IMR-90 (cell line): ENCODE results near the gene AVPR1A. TPM values are rescaled to one million over a fixed set of nuclear protein-coding genes. Genes with fewer than 3 reads are reported as not detected.

Experiments used
- ATAC-seq: fragments of 200-7000 bp; cut with Tn5 transposase; 2 replicates; pipeline ENCODE4 v1.9.1; 2020; ENCODE audit warnings: low read depth, mild to moderate bottlenecking, moderate library complexity
- BruUV-seq: library from RNA; stranded (reverse); fragments of 400-500 nt; replicated peaks from 2 replicates; lab custom pipeline; 2021; lab: Mats Ljungman, UMichigan
- CTCF ChIA-PET: fragments of 300-600 bp; formaldehyde crosslinking; extraction: SDS; loops from one replicate; lab custom pipeline; 2021; ENCODE audit warnings: antibody characterized with exemption; lab: Yijun Ruan, JAX
- POLR2A ChIA-PET: fragments of 300-600 bp; sonication (Branson Sonifier 250); formaldehyde crosslinking; loops from one replicate; lab custom pipeline; 2022; ENCODE audit warnings: antibody characterized with exemption; ENCODE audit not compliant: unreplicated experiment; lab: Charles Lee
- DNase-seq: peaks from one replicate; pipeline ENCODE4 v3.0.0; 2013
- H2AFZ ChIP-seq: replicated peaks from 2 replicates; pipeline ENCODE3; 2013; ENCODE audit warnings: low read length, mild to moderate bottlenecking; ENCODE audit not compliant: poor library complexity
- H2AK5ac ChIP-seq: 2 replicates; pipeline ENCODE4 v1.6.1; 2013; ENCODE audit warnings: low read depth, low read length, inconsistent platforms
- H2AK9ac ChIP-seq: replicated peaks from 2 replicates; pipeline ENCODE3; 2013; ENCODE audit warnings: mild to moderate bottlenecking, low read depth, low read length, moderate library complexity; ENCODE audit not compliant: poor library complexity
- H2BK120ac ChIP-seq: 2 replicates; pipeline ENCODE4 v1.6.1; 2013; ENCODE audit warnings: low read depth, low read length, inconsistent platforms
- H2BK15ac ChIP-seq: 3 replicates; pipeline ENCODE4 v1.6.1; 2013; ENCODE audit warnings: low read depth, low read length, inconsistent platforms
- H2BK20ac ChIP-seq: 2 replicates; pipeline ENCODE4 v1.6.1; 2013; ENCODE audit warnings: low read depth, mild to moderate bottlenecking, inconsistent platforms, low read length, moderate library complexity
- H2BK5ac ChIP-seq: 2 replicates; pipeline ENCODE4 v1.6.1; 2013; ENCODE audit warnings: mild to moderate bottlenecking, low read depth, low read length, inconsistent platforms; ENCODE audit not compliant: poor library complexity, severe bottlenecking
- H3K14ac ChIP-seq: replicated peaks from 2 replicates; pipeline ENCODE4 v1.6.1; 2013; ENCODE audit warnings: low read depth, low read length, inconsistent platforms
- H3K18ac ChIP-seq: 2 replicates; pipeline ENCODE4 v1.6.1; 2013; ENCODE audit warnings: low read depth, low read length, control low read depth
- H3K23ac ChIP-seq: 2 replicates; pipeline ENCODE4 v1.6.1; 2013; ENCODE audit warnings: low read depth, low read length, inconsistent platforms
- H3K27ac ChIP-seq: 2 replicates; pipeline ENCODE4 v1.5.1; 2013; ENCODE audit warnings: mild to moderate bottlenecking, control low read depth, low read length; ENCODE audit not compliant: insufficient read depth
- H3K27me3 ChIP-seq: 2 replicates; pipeline ENCODE4 v1.6.1; 2013; ENCODE audit warnings: low read length; ENCODE audit not compliant: control insufficient read depth, insufficient read depth
- H3K36me3 ChIP-seq: 2 replicates; pipeline ENCODE4 v1.6.1; 2013; ENCODE audit warnings: low read length, mixed read lengths; ENCODE audit not compliant: control insufficient read depth, insufficient read depth
- H3K4ac ChIP-seq: 2 replicates; pipeline ENCODE4 v1.6.1; 2013; ENCODE audit warnings: low read depth, low read length, inconsistent platforms
- H3K4me1 ChIP-seq: 2 replicates; pipeline ENCODE4 v1.6.1; 2013; ENCODE audit warnings: low read length, mixed read lengths; ENCODE audit not compliant: control insufficient read depth, insufficient read depth
- H3K4me2 ChIP-seq: 2 replicates; pipeline ENCODE4 v1.6.1; 2013; ENCODE audit warnings: low read depth, mild to moderate bottlenecking, control low read depth, low read length, moderate library complexity
- H3K4me3 ChIP-seq: 2 replicates; pipeline ENCODE4 v1.5.1; 2013; ENCODE audit warnings: low read depth, mild to moderate bottlenecking, control low read depth, low read length, moderate library complexity; ENCODE audit not compliant: insufficient read depth
- H3K56ac ChIP-seq: 2 replicates; pipeline ENCODE4 v1.6.1; 2013; ENCODE audit warnings: low read length, inconsistent platforms; ENCODE audit not compliant: insufficient read depth; ENCODE audit errors: extremely low read depth
- H3K79me1 ChIP-seq, 2 experiments: 2 replicates each; pipeline ENCODE4 v1.6.1; 2013; ENCODE audit warnings: low read length in 2 of 2, inconsistent platforms in 1 of 2, low read depth in 1 of 2
- H3K9ac ChIP-seq: 2 replicates; pipeline ENCODE4 v1.6.1; 2013; ENCODE audit warnings: low read depth, low read length, control low read depth
- H3K9me1 ChIP-seq: 2 replicates; pipeline ENCODE4 v1.6.1; 2013; ENCODE audit warnings: low read length, inconsistent platforms; ENCODE audit not compliant: insufficient read depth
- H3K9me3 ChIP-seq: 2 replicates; pipeline ENCODE4 v1.6.1; 2013; ENCODE audit warnings: low read length; ENCODE audit not compliant: control insufficient read depth, insufficient read depth
- H4K20me1 ChIP-seq: 2 replicates; pipeline ENCODE4 v1.6.1; 2013; ENCODE audit warnings: low read length, inconsistent platforms; ENCODE audit not compliant: insufficient read depth
- H4K5ac ChIP-seq: 2 replicates; pipeline ENCODE4 v1.6.1; 2013; ENCODE audit warnings: mild to moderate bottlenecking, low read depth, low read length, control low read depth
- H4K8ac ChIP-seq, 2 experiments: 2 replicates each; pipeline ENCODE4 v1.6.1; 2013; ENCODE audit warnings: low read depth in 2 of 2, low read length in 2 of 2, control low read depth in 1 of 2, inconsistent platforms in 1 of 2
- H4K91ac ChIP-seq: 2 replicates; pipeline ENCODE4 v1.6.1; 2013; ENCODE audit warnings: low read depth, low read length, inconsistent platforms; ENCODE audit not compliant: insufficient read depth
- BHLHE40 ChIP-seq: fragments of 150-350 bp; IDR thresholded peaks from 2 replicates; pipeline ENCODE4 v1.6.1; 2016; ENCODE audit warnings: mild to moderate bottlenecking, low read depth, low read length
- CEBPB ChIP-seq: IDR thresholded peaks from 2 replicates; pipeline ENCODE4 v1.6.1; 2012; ENCODE audit warnings: low read depth, low read length, improper control_type of control experiment
- CHD1 ChIP-seq: IDR thresholded peaks from 2 replicates; pipeline ENCODE4 v1.6.1; 2012; ENCODE audit warnings: low read depth, low read length, improper control_type of control experiment
- CTCF ChIP-seq: conservative IDR thresholded peaks from 2 replicates; pipeline ENCODE4 v1.5.1; 2012; ENCODE audit warnings: mild to moderate bottlenecking, low read depth, low read length, improper control_type of control experiment
- ELK1 ChIP-seq: fragments of 150-350 bp; IDR thresholded peaks from 2 replicates; pipeline ENCODE4 v1.6.1; 2016; ENCODE audit warnings: low read depth, mild to moderate bottlenecking, low read length, moderate library complexity, borderline replicate concordance
- FOS ChIP-seq: fragments of 150-350 bp; IDR thresholded peaks from 2 replicates; pipeline ENCODE4 v1.6.1; 2016; ENCODE audit warnings: low read depth, low read length
- MAFK ChIP-seq: IDR thresholded peaks from 2 replicates; pipeline ENCODE4 v1.6.1; 2012; ENCODE audit warnings: low read depth, low read length, improper control_type of control experiment
- MAZ ChIP-seq: IDR thresholded peaks from 2 replicates; pipeline ENCODE4 v1.6.1; 2012; ENCODE audit warnings: low read depth, mild to moderate bottlenecking, low read length, improper control_type of control experiment, moderate library complexity, borderline replicate concordance
- MXI1 ChIP-seq: IDR thresholded peaks from 2 replicates; pipeline ENCODE4 v1.6.1; 2012; ENCODE audit warnings: low read depth, mild to moderate bottlenecking, low read length, moderate library complexity, borderline replicate concordance
- NFE2L2 ChIP-seq: fragments of 150-350 bp; IDR thresholded peaks from 2 replicates; pipeline ENCODE4 v1.6.1; 2016; ENCODE audit warnings: low read depth, mild to moderate bottlenecking, low read length
- POLR2A ChIP-seq: IDR thresholded peaks from 2 replicates; pipeline ENCODE4 v1.6.1; 2012; ENCODE audit warnings: mild to moderate bottlenecking, low read depth, low read length
- RAD21 ChIP-seq: IDR thresholded peaks from 2 replicates; pipeline ENCODE4 v1.6.1; 2012; ENCODE audit warnings: low read length, improper control_type of control experiment
- RCOR1 ChIP-seq: IDR thresholded peaks from 2 replicates; pipeline ENCODE4 v1.6.1; 2012; ENCODE audit warnings: mild to moderate bottlenecking, low read length, improper control_type of control experiment; ENCODE audit not compliant: insufficient replicate concordance
- RFX5 ChIP-seq: IDR thresholded peaks from 2 replicates; pipeline ENCODE4 v1.8.0; 2012; ENCODE audit warnings: low read depth, mild to moderate bottlenecking, low read length, moderate library complexity
- SMC3 ChIP-seq: fragments of 150-350 bp; IDR thresholded peaks from 2 replicates; pipeline ENCODE4 v1.6.1; 2016; ENCODE audit warnings: low read depth, mild to moderate bottlenecking, antibody characterized with exemption, low read length, moderate library complexity
- USF2 ChIP-seq: fragments of 150-350 bp; IDR thresholded peaks from 2 replicates; pipeline ENCODE4 v1.6.1; 2017; ENCODE audit warnings: mild to moderate bottlenecking, antibody characterized with exemption, low read length, low read depth
- WGBS, 2 experiments: methylation state at CpG; one replicate each; pipeline versions ENCODE4 v1.1.5 to v1.1.7; 2013; ENCODE audit warnings: missing lambda C conversion rate in 2 of 2; ENCODE audit not compliant: insufficient read length in 1 of 2; ENCODE audit errors: extremely low coverage in 2 of 2; 5-methylcytosine and 5-hydroxymethylcytosine counted together
- dilution Hi-C: fragments of 300-500 bp; cut with HindIII; formaldehyde crosslinking; loops from one replicate; pipeline ENCODE4 v1.14.3; 2018; ENCODE audit warnings: low sequenced_read_pairs; ENCODE audit not compliant: unreplicated experiment
- in situ Hi-C: fragments of 300-500 bp; cut with MboI; formaldehyde crosslinking; loops from 3 replicates; pipeline ENCODE4 v1.14.3; 2019; ENCODE audit warnings: low sequenced_read_pairs, inconsistent platforms, mixed read lengths
- intact Hi-C: fragments of 100-400 bp; cut with micrococcal nuclease; formaldehyde crosslinking; loops from 2 replicates; pipeline ENCODE4 v1.10.0; 2022
- polyA plus RNA-seq, 3 experiments: library from polyadenylated mRNA; depleted of rRNA; stranded (reverse); fragments of >200 nt; gene quantifications; 2 replicates each; pipeline ENCODE4 v1.2.3, GENCODE V29; 2012; ENCODE audit warnings: low replicate concordance in 1 of 3
- total RNA-seq: library from RNA; depleted of rRNA; stranded (reverse); fragments of >200 nt; gene quantifications from 2 replicates; pipeline ENCODE4 v1.2.3, GENCODE V29; 2012

AVPR1A gene
- total and polyA plus RNA-seq, 2 of the 4 experiments (the other 2 are of a cell fraction) = not detected

- Histone ChIP-seq H4K8ac (no peak overlapping the region), H2BK15ac (no peak overlapping the region), H3K23ac (no peak overlapping the region), H3K14ac (no peak overlapping the region), H3K18ac (no peak overlapping the region), H3K27ac (no peak overlapping the region), H3K4me3 (no peak overlapping the region), H3K4me1 (no peaks in the 10 kb centered on the region), H2BK5ac (no peak overlapping the region), H2AK5ac (no peak overlapping the region), H4K91ac (no peak overlapping the region), H4K20me1 (no peaks in the 10 kb centered on the region), H3K36me3 (no peaks in the 10 kb centered on the region), H3K9me1 (no peaks in the 10 kb centered on the region), H2AFZ (no peak overlapping the region), H2BK20ac (no peak overlapping the region), H3K27me3 (no peaks in the 10 kb centered on the region), H3K79me1 (no peaks in the 10 kb centered on the region), H4K5ac (no peak overlapping the region), H3K4me2 (no peak overlapping the region), H2BK120ac (no peak overlapping the region), H3K9me3 (peaks cover 3% of the 10 kb centered on the region; the same call in 1 of the 2 replicates), H2AK9ac (no peak overlapping the region), H3K4ac (no peak overlapping the region), H3K9ac (no peak overlapping the region), H3K56ac (no peak overlapping the region)
- dilution Hi-C loops = no loop called here
- DNase-seq = no peak
- in situ Hi-C loops = no loop called here
- intact Hi-C loops = no loop called here
- WGBS, 2 experiments = 50% methylated on average over 1 of the region's 2 CpGs; no CpG with 5 or more reads in 1 of the 2 experiments
- ChIA-PET POLR2A (no interaction called here), CTCF (no interaction called here)
- no peak for TF ChIP-seq RFX5
- no peak for TF ChIP-seq SMC3
- TF ChIP-seq FOS = no peak
- TF ChIP-seq MXI1 = no peak
- TF ChIP-seq USF2 = no peak
- no peak for TF ChIP-seq BHLHE40
- no peak for TF ChIP-seq MAZ
- no peak for TF ChIP-seq RCOR1
- no peak for TF ChIP-seq RAD21
- no peak for TF ChIP-seq NFE2L2
- no peak for TF ChIP-seq CEBPB
- no peak for TF ChIP-seq POLR2A
- TF ChIP-seq ELK1 = no peak
- TF ChIP-seq CTCF = no peak
- no peak for TF ChIP-seq CHD1
- TF ChIP-seq MAFK = no peak
- BruUV-seq = no TSS peak
- no peak for ATAC-seq
These were observed 28.2 kb upstream of the AVPR1A start for GRCh38 chr12:63179224-63179623.
